Measurements from ENCODE around the gene SOWAHA.

Gene SOWAHA

GRCh38 chr5:132836852-132837251 is 23.8 kb downstream of the SOWAHA start:
- Histone ChIP-seq H4K8ac (ENCODE audit: low read depth, low read length) (no peak overlapping the region), H3K4me1 (ENCODE audit: control insufficient read depth in 1 of 2, insufficient read depth in 2 of 2, low read length in 2 of 2) (peaks cover 0 to 5% of the 10 kb centered on the region in 2 experiments), H2BK5ac (ENCODE audit: low read depth, low read length, poor library complexity) (no peak overlapping the region)

DNA sequence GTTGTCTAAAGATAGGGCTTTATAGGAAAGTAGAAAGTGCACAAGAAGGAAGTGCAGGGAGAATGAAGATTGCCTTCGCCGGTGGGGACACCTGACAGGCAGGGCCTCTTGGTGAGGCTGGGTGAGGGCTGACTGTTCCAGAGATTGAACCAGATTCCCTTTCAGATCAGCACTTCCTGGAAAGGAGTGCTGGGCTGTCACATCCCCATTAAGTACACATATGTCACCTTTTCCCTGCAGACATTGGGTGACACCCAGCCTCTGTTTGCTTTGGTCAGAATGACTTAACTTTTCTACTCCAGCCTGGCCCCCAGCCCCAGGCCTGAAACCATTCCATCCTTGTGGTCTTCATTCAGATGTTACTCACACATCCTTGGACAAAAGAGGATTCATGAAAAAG is 24.8 kb downstream of the SOWAHA start:
- Histone ChIP-seq H3K79me1 (ENCODE audit: low read length) (no peaks in the 10 kb centered on the region), H2AFZ (ENCODE audit: insufficient read depth, low read length, poor library complexity) (peak overlapping the region; percentile 32), H3K4me1 (ENCODE audit: control insufficient read depth in 1 of 2, insufficient read depth in 2 of 2, low read length in 2 of 2) (peaks cover 0 to 5% of the 10 kb centered on the region in 2 experiments), H4K12ac (ENCODE audit: low read depth, low read length) (no peak overlapping the region), H3K27ac (ENCODE audit: low read depth, low read length) (no peak overlapping the region), H2BK5ac (ENCODE audit: low read depth, low read length, poor library complexity) (no peak overlapping the region), H3K14ac (ENCODE audit: low read length) (no peak overlapping the region), H3K9ac (ENCODE audit: low read length) (no peak overlapping the region), H3K27me3 (ENCODE audit: insufficient read depth, low read length) (no peaks in the 10 kb centered on the region), H3K4me3 (ENCODE audit: low read depth, low read length) (no peak overlapping the region), H4K8ac (ENCODE audit: low read depth, low read length) (no peak overlapping the region), H3K9me3 (ENCODE audit: insufficient read depth, low read depth, low read length) (no peaks in the 10 kb centered on the region), H2AK5ac (ENCODE audit: low read length) (no peak overlapping the region), H3K23ac (ENCODE audit: low read length) (no peak overlapping the region), H3K18ac (ENCODE audit: low read length) (no peak overlapping the region), H3K4me2 (ENCODE audit: low read length) (no peak overlapping the region), H4K91ac (ENCODE audit: low read depth, low read length) (no peak overlapping the region), H3K79me2 (ENCODE audit: control insufficient read depth, insufficient read depth, low read length, poor library complexity) (no peaks in the 10 kb centered on the region), H3K4ac (ENCODE audit: low read depth, low read length) (no peak overlapping the region), H2BK120ac (ENCODE audit: insufficient read depth, low read length, poor library complexity) (no peak overlapping the region), H3K36me3 (ENCODE audit: control insufficient read depth in 1 of 2, insufficient read depth in 2 of 2, low read length in 2 of 2) (no peaks in the 10 kb centered on the region), H2BK12ac (ENCODE audit: low read length) (no peak overlapping the region)
- no CpG with 5 or more reads among the region's 2 CpGs for WGBS (ENCODE audit: extremely low coverage, insufficient coverage, insufficient read length)
- no peak for DNase-seq

More at GRCh38 chr5:132836852-132837251, 23.8 kb downstream of the SOWAHA start:
- no peak overlapping the region for H3K14ac ChIP-seq (ENCODE audit: low read length)
- H2AFZ ChIP-seq (ENCODE audit: insufficient read depth, low read length, poor library complexity), result no peak overlapping the region
- H3K27ac ChIP-seq (ENCODE audit: low read depth, low read length), result no peak overlapping the region
- H2BK12ac ChIP-seq (ENCODE audit: low read length), result no peak overlapping the region
- no peak overlapping the region for H4K12ac ChIP-seq (ENCODE audit: low read depth, low read length)
- WGBS (ENCODE audit: extremely low coverage, insufficient coverage, insufficient read length), result no CpG with 5 or more reads among the region's 1 CpG
- H3K9me3 ChIP-seq (ENCODE audit: insufficient read depth, low read depth, low read length), result no peaks in the 10 kb centered on the region
- no peaks in the 10 kb centered on the region for H3K79me1 ChIP-seq (ENCODE audit: low read length)
- H3K36me3 ChIP-seq (ENCODE audit: control insufficient read depth in 1 of 2, insufficient read depth in 2 of 2, low read length in 2 of 2), result no peaks in the 10 kb centered on the region
- H4K91ac ChIP-seq (ENCODE audit: low read depth, low read length), result no peak overlapping the region
- no peaks in the 10 kb centered on the region for H3K79me2 ChIP-seq (ENCODE audit: control insufficient read depth, insufficient read depth, low read length, poor library complexity)
- no peak overlapping the region for H3K9ac ChIP-seq (ENCODE audit: low read length)
- H2BK120ac ChIP-seq (ENCODE audit: insufficient read depth, low read length, poor library complexity), result no peak overlapping the region
- no peaks in the 10 kb centered on the region for H3K27me3 ChIP-seq (ENCODE audit: insufficient read depth, low read length)
- H3K4me2 ChIP-seq (ENCODE audit: low read length), result no peak overlapping the region
- H3K18ac ChIP-seq (ENCODE audit: low read length), result no peak overlapping the region
- no peak overlapping the region for H3K23ac ChIP-seq (ENCODE audit: low read length)
- DNase-seq, result no peak
- H3K4me3 ChIP-seq (ENCODE audit: low read depth, low read length), result no peak overlapping the region
- H2AK5ac ChIP-seq (ENCODE audit: low read length), result no peak overlapping the region
- H3K4ac ChIP-seq (ENCODE audit: low read depth, low read length), result no peak overlapping the region

- DNase-seq, result no peak
- Histone ChIP-seq H3K4me3 (ENCODE audit: low read depth, low read length) (no peak overlapping the region), H3K14ac (ENCODE audit: low read length) (no peak overlapping the region), H3K36me3 (ENCODE audit: control insufficient read depth in 1 of 2, insufficient read depth in 2 of 2, low read length in 2 of 2) (no peaks in the 10 kb centered on the region), H3K4ac (ENCODE audit: low read depth, low read length) (no peak overlapping the region), H3K18ac (ENCODE audit: low read length) (no peak overlapping the region), H2BK12ac (ENCODE audit: low read length) (no peak overlapping the region), H3K27me3 (ENCODE audit: insufficient read depth, low read length) (no peaks in the 10 kb centered on the region), H4K12ac (ENCODE audit: low read depth, low read length) (no peak overlapping the region), H3K4me2 (ENCODE audit: low read length) (no peak overlapping the region), H3K9ac (ENCODE audit: low read length) (no peak overlapping the region), H4K91ac (ENCODE audit: low read depth, low read length) (no peak overlapping the region), H3K9me3 (ENCODE audit: insufficient read depth, low read depth, low read length) (no peaks in the 10 kb centered on the region), H2AK5ac (ENCODE audit: low read length) (no peak overlapping the region), H2AFZ (ENCODE audit: insufficient read depth, low read length, poor library complexity) (no peak overlapping the region), H3K27ac (ENCODE audit: low read depth, low read length) (no peak overlapping the region), H2BK120ac (ENCODE audit: insufficient read depth, low read length, poor library complexity) (no peak overlapping the region), H3K23ac (ENCODE audit: low read length) (no peak overlapping the region), H3K79me2 (ENCODE audit: control insufficient read depth, insufficient read depth, low read length, poor library complexity) (no peaks in the 10 kb centered on the region), H2BK5ac (ENCODE audit: low read depth, low read length, poor library complexity) (no peak overlapping the region), H3K79me1 (ENCODE audit: low read length) (no peaks in the 10 kb centered on the region), H4K8ac (ENCODE audit: low read depth, low read length) (no peak overlapping the region), H3K4me1 (ENCODE audit: control insufficient read depth in 1 of 2, insufficient read depth in 2 of 2, low read length in 2 of 2) (peaks cover 0 to 5% of the 10 kb centered on the region in 2 experiments)
- WGBS (ENCODE audit: extremely low coverage, insufficient coverage, insufficient read length), result no CpG with 5 or more reads among the region's 3 CpGs
Observed at GRCh38 chr5:132838516-132839282, 25.6 kb downstream of the SOWAHA start.

DNA sequence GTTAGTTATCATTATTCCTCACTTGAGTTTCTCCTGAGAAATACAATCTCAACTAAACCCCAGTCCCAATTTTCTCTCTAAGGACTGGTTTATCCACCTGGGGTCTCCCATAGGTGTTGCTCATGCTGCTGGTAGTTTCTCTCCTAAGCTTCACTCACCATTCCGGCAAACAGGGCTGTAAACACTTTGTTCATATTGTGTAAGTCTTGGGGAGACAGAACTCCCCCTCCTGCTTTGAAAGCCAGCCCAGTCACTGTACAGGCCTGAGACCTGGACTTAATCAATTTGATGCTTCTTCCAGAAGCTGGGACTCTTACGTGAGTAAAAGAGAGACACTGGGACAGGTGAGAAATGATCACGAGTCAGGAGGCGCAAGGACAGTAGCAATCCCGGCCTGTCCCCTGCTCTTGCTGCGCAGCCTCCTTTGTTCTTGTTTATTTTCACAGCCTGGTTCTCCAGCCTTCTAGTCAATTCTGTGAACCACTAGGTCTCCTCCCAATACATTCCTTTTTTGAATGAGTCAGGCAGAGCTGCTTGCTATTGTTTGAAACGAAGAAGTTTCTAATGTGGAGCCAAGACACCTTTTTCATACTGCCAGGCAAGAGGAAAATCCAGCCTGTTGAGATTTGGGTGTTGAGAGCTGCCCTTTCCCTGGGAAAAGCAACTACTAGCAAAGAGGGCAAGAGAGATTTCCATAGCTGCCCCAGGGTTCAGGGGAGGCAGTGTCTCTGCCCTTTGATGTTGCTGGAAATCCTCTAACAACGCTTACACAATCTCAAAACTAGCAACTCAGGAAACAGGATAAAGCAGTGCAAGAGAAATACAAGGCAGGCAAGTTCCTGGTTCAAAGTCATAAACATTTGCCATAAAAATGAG is 26.6 kb downstream of the SOWAHA start:
- Histone ChIP-seq H4K8ac (ENCODE audit: low read depth, low read length) (peak overlapping the region; percentile 21), H3K4me3 (ENCODE audit: low read depth, low read length) (no peak overlapping the region), H2AFZ (ENCODE audit: insufficient read depth, low read length, poor library complexity) (no peak overlapping the region), H3K18ac (ENCODE audit: low read length) (no peak overlapping the region), H4K12ac (ENCODE audit: low read depth, low read length) (no peak overlapping the region), H3K4me1 (ENCODE audit: control insufficient read depth in 1 of 2, insufficient read depth in 2 of 2, low read length in 2 of 2) (peaks cover 0 to 5% of the 10 kb centered on the region in 2 experiments), H3K79me2 (ENCODE audit: control insufficient read depth, insufficient read depth, low read length, poor library complexity) (no peaks in the 10 kb centered on the region), H2AK5ac (ENCODE audit: low read length) (no peak overlapping the region), H2BK120ac (ENCODE audit: insufficient read depth, low read length, poor library complexity) (no peak overlapping the region), H3K4me2 (ENCODE audit: low read length) (peak overlapping the region; percentile 9), H3K14ac (ENCODE audit: low read length) (no peak overlapping the region), H3K36me3 (ENCODE audit: control insufficient read depth in 1 of 2, insufficient read depth in 2 of 2, low read length in 2 of 2) (no peaks in the 10 kb centered on the region), H2BK12ac (ENCODE audit: low read length) (no peak overlapping the region), H4K91ac (ENCODE audit: low read depth, low read length) (peak overlapping the region; percentile 41), H3K79me1 (ENCODE audit: low read length) (no peaks in the 10 kb centered on the region), H3K9ac (ENCODE audit: low read length) (no peak overlapping the region), H3K4ac (ENCODE audit: low read depth, low read length) (no peak overlapping the region), H3K9me3 (ENCODE audit: insufficient read depth, low read depth, low read length) (no peaks in the 10 kb centered on the region), H3K23ac (ENCODE audit: low read length) (no peak overlapping the region), H3K27ac (ENCODE audit: low read depth, low read length) (peak overlapping the region; percentile 33), H3K27me3 (ENCODE audit: insufficient read depth, low read length) (no peaks in the 10 kb centered on the region), H2BK5ac (ENCODE audit: low read depth, low read length, poor library complexity) (no peak overlapping the region)
- peak in 1 of 2 donors; percentile 39 for DNase-seq
- WGBS (ENCODE audit: extremely low coverage, insufficient coverage, insufficient read length), result no CpG with 5 or more reads among the region's 8 CpGs
